Activated CD4-positive, alpha-beta T cell treated with anti-CD3 and anti-CD28 coated beads, Interleukin-2, Interleukin-6, amounts not matched to agents 100 ng/mL and 50 ng/mL, durations not matched to agents 16 hours and 8 hours (primary cell): ENCODE measurements around the gene FKBP14.
"Not testable (repeated sequence)": the region's sequence is repeated elsewhere in the genome, so short reads cannot be mapped to it uniquely, and the experiment has no call there.

Experiments used
- DNase-seq: peaks from one replicate; pipeline ENCODE4 v3.0.0-alpha.2; 2020

FKBP14 gene

GRCh38 chr7:29989257-29989995 is 37.1 kb downstream of the FKBP14 start, which contains the start of gene SCRN1:
Gene SCRN1 (minus strand): TSS chr7:29989801. CDS start chr7:29969067, 20,734 bp downstream.
- DNase-seq: peak; percentile 6

GRCh38 chr7:29988424-29989256 is 37.9 kb downstream of the FKBP14 start:
- peak; percentile 14 for DNase-seq

- DNase-seq: no peak
These were observed 38.6 kb downstream of the FKBP14 start for GRCh38 chr7:29987811-29988317.

GRCh38 chr7:29987083-29987482 is 39.4 kb downstream of the FKBP14 start:
- DNase-seq: no peak

GRCh38 chr7:29980151-29980550 is 46.4 kb downstream of the FKBP14 start:
- DNase-seq: no peak

GRCh38 chr7:29977886-29978651 is 48.4 kb downstream of the FKBP14 start:
- peak; percentile 14 for DNase-seq

GRCh38 chr7:29976673-29977415 is 49.7 kb downstream of the FKBP14 start:
- DNase-seq: no peak

GRCh38 chr7:29976266-29976665 is 50.2 kb downstream of the FKBP14 start:
- no peak for DNase-seq

- no peak for DNase-seq
These were observed 50.9 kb downstream of the FKBP14 start for GRCh38 chr7:29975561-29975960.

- DNase-seq: no peak
These were observed 52.2 kb downstream of the FKBP14 start for GRCh38 chr7:29974286-29974685.

- DNase-seq: no peak
These were observed 54.2 kb downstream of the FKBP14 start for GRCh38 chr7:29972315-29972669.

- no peak for DNase-seq
These were observed 54.8 kb downstream of the FKBP14 start for GRCh38 chr7:29971566-29972314.

- DNase-seq: no peak
These were observed 56.3 kb downstream of the FKBP14 start for GRCh38 chr7:29970158-29970557.

GRCh38 chr7:29969738-29970137 is 56.8 kb downstream of the FKBP14 start:
- DNase-seq: no peak

GRCh38 chr7:29968683-29969395 is 57.7 kb downstream of the FKBP14 start:
- no peak for DNase-seq

GRCh38 chr7:29965030-29965429 is 61.5 kb downstream of the FKBP14 start:
- no peak for DNase-seq

- DNase-seq: no peak
These were observed 64.5 kb downstream of the FKBP14 start for GRCh38 chr7:29962035-29962434.

- not testable (repeated sequence) for DNase-seq
These were observed 64.9 kb downstream of the FKBP14 start for GRCh38 chr7:29961611-29962010.
